HG03103 (cell line): ENCODE measurements around the gene TNFAIP8.

Source experiments
- ATAC-seq: cut with Tn5 transposase; IDR thresholded peaks from one replicate; pipeline ENCODE4 v1.9.1; 2021; ENCODE audit warnings: low read depth; ENCODE audit not compliant: unreplicated experiment

The TNFAIP8 gene

DNA sequence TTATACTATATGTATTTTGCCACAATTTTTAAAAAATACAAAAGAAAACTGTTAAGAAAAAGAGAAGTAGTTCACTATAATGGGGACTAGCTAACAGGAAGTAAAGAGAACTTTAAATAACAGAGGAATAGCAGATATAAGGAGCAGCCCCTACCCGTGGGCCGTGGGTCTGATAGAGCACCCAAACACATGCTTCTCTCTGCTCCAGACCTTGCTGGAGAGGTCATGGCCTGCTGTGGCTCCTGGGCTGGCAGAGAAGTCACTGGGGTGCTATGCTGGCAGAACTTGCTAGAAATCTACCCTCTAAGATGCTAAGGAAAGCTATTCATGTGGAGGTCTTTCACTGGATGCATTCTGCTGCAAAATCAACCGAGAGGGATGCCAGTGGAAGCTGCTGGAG, 10.0 kb upstream of the TNFAIP8 start:
- no peak for ATAC-seq

DNA sequence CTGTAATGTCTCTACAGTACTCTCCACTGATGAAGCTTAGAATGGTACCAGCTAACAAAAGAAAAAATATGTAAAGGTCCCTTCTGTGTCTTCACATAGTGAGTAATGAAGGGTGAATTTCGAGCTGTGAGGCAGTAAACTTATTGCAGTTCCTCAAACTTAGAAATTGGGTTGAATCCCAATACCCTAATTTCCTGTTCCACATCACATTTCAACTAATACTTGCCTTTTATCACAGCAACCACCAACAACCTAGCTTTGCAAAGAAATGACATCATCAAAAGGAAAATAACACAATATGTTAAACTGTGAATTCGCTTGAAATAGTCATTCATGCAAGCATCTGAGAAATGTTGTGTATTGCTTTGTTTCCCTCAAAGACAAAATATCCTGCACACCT, 9.4 kb upstream of the TNFAIP8 start:
- ATAC-seq: no peak

DNA sequence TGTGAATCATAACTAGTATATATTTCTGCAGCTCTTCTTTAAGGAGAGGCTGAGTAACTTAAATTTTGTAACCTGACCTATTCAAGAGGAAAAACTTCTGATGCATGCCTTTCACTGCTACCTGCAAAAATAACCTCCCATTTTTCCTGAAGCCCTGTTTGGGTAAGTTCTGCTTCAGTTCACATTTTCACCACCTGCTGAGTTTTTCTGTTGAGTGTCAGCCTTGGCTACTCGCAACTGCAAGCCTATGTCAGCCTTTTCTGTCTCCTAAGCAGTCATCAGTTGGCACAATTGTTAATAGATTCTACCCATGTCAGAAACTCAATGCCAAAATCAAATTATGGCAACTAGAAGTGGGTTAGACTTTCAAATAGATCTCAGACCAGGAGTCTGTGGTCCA, 8.2 kb upstream of the TNFAIP8 start:
- ATAC-seq: no peak

DNA sequence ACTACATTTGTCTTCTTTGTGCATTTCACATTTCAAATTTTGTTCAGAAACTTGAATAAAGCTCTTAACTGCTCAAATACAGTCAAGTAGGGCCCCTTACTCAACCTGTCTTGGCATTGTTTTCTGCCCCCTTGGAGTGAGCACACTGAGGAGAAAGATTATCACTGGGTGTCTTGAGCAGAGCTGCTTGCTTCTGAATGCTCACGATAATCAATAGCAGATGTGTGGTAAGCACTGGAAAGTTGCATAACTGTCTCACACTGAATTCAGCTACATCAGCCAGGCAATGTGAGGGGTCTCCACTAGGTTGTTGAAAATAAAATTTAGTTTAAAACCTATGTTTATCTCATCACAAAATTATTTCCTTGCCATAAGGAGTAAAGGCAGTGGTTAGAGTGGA, 7.8 kb upstream of the TNFAIP8 start:
- no peak for ATAC-seq

DNA sequence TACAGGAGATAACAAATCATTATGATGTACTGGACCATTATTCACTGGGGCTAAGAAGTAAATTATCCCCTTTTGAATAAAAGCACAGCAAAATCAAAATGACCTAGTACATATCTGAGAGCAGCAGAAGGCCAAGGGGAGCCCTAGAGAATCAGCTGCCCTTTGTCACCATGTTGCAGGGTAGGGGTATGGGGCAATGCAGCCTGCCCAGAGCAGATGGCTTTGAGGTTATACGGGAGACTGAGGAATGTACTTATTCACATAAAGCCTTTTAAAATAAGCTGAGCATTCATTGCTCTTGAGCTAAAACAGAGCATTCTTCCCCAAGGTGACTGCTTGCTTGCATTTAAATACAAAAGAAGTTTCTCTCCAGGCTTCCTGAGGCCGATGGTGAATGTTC, 2.6 kb upstream of the TNFAIP8 start:
- no peak for ATAC-seq

DNA sequence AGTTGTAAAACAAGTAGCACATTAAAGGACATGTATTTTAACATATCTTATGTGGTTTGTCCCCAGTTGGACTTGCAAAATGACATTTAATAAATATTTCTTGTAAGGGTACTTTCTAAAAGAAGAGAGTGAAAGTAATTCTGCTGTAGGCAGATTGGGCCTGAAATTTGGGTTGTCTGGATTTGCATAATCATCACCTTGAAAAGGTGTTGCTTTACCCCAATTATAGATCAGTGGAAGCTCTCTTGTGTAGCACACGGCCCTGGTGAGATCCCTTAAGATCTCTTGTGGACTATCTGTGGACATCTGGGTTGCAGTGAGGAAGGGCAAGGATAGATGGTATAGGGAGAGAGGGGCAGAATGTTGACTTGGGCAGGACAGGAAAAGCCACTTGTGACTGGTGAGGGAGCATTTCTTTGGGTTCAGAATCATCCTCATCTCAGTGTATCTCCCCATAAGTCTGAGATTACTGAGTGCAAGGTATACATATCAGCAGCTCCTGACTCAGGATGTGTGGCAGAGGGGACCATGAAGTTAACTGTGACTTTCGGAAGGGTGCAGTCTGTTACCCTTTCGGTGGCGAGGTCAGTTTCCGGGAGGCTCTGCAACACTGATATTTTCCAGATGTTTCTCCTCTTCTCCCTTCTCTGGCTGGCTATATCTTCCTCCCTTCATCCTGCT, 2.0 kb upstream of the TNFAIP8 start:
- peak; percentile 60 for ATAC-seq

DNA sequence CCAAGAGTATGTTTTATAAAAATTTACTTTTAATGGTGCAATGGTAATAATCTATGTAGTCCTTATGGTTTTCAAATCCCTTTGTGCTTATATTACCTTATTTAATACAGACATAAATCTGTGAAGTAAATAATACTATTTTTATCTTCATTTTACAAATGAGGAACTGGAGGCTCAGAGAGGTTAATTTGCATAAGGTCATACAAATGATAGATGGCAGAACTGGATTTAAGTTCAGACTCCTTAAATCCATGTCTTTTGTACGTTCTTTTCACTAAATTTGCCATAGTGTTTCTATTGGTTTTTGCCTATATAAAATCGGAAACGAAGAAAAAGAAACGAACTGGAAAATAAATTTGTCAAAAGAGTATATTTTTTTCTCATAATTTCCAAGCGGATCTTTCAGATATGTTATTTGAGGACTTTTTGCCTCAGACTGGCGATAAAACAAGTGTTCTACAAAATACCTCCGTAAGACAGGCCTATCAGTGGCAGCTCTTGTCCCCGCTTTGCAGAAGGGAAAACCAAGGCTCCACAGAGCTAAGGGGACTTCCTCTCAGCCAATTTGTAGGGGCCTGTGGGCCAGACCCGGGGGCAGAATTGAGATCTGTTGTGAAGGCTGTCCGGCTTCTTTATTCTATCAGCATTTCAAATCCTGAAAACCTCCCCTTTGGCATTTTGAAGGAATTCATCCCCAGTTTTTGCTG, 1.1 kb upstream of the TNFAIP8 start:
- ATAC-seq: no peak

DNA sequence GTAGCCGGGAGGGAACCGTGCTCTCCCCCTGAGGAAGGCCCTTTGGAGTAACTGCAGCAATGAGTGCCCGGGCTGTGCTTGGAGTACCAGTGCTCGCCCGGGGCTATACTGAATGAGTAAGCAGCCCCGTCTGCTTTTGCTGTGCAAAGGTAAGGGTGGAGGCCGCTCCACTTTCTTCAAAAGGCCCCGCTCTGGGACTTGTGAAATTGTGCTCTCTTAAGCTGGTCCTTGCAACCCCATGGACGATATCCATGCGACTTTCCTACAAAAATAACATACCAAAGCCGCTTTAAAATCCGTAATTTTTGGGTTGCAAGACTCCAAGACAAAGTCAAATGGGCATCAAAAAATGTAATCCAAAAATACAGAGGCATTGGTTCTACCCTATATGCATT, 578 bp upstream of the TNFAIP8 start:
- ATAC-seq: no peak

DNA sequence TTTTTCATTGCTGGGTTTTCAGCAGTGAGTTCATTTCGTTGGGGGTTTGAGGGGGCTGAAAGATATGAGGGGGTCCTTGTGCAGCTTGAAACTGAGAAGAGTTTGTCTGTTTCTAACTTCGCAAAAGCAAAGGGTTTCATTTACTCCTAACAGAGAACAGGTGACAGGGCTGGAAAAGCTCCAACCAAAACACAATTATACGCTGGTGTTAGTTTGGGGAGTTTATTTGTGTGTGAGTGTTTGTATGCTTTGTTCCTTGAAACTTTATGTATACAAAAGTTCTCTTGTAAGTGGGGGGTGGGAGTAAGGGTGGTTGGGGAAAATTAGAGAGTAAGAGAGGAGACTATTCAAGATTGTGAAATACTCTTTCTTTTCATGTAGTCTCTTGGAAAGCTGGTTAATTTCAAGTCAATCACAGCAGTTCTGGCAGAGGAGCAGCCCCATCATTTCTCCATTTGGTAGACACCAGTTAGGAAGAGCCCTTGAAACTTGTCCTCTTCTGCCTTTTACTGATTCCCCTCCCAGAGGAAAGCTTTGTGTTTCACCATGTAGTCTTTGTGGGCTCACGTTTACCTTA, 881 bp downstream of the TNFAIP8 start:
- ATAC-seq: no peak

DNA sequence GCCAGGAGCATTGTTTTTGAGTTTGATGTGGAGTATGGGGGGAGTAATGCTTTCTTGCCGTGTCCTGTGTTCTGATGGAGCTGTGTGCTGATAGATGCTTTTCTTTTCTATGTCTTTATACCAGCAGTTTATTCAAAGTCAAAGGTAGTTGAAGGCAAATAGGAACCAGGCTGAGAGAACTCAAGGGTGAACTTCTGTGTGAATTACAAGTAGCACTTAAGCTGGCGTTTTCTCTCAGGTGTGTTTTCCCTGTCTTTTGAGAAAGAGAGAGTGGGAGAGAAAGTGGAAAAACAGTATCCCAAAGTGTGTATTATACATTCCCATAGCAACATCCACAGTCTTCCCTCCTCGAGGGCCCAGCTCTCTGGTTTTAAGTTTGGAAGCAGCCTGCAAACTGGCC, 1.5 kb downstream of the TNFAIP8 start:
- no peak for ATAC-seq

DNA sequence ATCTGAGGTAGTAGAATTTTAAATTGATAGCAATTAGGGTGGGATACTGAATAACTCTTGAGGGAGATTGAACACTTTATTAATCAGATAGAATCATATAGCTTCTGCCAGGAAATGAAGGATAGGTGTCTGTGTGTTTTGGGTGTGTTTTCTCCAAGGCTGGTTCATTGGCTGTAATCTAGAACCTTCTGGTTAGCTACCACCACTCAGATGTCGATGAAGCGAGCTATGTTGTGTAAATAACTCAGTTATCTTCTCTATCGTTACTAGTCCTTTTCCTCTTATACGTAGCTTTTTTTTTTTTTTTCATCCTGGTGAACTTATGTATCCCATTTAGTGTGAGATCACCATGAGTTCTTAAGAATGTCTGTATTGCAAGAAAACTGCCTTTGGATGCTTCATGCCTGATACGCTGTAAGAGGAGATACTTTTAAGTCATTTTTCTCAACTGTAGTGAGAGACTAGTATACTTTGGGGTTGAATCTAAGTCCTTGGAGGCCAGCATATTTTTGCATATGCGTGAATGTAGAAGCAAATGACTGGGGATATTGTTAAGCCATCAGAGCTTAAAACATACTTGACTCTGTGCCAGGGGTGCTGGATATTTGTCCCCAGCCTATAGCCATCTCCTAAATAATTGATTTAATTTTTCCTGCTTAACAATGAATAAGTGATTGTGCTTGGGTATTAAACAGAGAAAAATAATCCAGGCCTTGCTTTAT, 2.1 kb downstream of the TNFAIP8 start:
- ATAC-seq: no peak

DNA sequence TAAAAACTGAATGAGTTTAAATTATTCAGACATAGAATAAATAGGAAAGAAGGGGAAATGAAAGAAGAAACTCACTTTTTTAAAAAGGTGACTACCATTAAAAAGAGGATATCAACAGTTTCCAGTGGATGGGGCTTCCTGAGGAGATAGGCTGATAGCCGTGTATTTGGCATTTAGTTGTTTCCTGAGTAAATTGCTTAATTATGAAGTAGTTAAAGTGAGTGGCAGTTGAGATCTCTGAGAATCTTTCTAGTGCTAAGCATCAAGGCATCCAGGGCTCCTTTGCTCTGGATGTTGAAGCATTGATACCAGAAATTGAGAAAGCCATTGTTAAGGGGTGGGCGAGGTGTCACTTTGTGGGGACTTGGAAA, 2.7 kb downstream of the TNFAIP8 start:
- no peak for ATAC-seq

DNA sequence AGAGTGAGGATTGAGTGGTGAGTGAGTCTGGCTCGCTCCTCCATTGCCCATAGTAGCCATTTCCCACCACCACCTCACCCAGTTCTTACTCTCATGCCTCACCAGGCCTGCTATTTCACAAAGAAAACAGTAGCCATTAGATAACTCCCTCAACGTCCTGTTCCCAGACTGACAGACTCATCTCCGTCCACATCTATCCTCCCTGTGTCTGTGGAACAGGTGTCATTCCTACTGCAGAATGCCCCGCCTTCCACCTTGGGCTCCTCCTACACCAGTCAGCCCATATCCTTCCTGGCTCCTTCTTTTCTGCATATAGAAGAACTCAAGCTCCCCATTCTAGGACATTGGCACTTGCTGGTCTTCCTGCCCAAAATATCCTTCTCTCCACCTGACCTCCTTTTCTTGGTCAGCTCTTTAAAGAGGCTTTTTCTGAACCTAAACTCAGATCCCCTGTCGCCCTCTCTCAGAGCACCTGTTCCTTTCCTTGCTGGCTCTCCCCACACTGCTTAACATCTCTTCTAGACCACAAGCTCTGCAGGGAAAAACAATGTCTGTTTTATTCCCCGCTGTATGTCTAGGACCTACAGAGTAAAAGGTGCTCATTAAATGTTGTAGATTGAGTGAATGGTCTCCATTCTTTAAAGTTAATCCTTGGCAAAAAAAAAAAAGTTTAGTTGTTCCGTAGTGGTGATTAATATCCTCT, 3.2 kb downstream of the TNFAIP8 start:
- ATAC-seq: no peak

DNA sequence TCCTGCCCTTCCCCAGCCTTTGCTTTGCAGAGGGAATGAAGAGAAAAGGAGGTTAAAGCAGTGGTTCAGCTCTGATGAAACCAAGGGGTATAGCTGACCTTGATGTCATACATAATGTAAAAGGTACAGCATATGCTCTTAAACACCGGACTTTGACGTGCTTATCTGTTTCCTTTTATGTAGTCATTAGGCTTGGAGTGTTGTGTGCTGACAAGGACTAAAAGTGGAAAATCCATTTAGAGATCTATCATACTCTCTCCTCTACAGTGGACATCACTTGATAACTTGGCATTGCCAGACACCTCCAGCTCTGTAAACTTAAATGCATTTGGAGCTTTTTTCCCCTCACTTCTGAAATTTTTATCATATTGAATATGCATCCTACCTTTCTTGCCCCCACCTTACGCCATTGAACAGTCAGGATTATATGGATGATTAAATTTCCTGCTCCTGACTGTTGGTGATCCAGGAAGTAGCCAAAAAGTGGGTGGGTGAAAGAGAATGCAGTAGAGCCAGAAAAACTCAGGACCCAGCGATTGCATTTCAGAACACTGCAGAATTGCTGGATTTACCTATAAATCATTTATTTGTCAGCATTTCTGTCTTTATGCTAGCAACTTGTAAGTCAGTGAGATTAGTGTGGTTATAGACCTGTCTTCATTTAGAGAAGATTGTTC, 4.1 kb downstream of the TNFAIP8 start:
- ATAC-seq: no peak

DNA sequence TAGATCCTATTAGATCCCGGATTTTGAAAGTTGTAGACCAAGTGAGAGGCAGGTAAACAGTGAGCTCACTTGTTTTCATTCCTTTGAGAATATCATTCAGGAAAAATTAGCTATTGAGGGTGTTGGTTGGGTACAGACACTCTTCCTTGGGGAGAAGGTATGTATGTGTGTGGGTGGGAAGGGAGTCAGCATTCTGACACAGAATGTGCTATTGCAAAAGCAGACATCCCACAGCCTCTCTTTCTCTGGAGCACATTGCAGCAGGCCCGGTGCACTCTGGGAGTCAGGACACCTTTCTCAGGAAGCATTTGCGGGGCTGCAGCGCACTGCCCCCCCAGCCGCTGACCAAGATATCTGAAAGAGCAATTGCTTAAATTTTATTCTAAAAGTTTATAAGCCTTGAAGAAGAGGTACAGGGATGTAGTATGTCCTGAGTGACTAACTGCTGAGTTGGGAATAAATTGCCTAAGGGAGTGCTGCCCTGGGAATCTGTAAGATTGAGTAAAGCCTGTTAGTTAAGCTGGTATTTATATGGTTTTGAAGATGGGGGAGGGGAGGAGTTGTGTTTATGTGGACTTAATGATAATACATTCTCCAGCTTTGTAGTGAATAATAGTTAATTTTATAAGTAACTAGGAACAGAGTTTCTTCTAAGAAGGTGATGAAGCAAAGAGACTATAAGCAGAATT, 5.2 kb downstream of the TNFAIP8 start:
- no peak for ATAC-seq

DNA sequence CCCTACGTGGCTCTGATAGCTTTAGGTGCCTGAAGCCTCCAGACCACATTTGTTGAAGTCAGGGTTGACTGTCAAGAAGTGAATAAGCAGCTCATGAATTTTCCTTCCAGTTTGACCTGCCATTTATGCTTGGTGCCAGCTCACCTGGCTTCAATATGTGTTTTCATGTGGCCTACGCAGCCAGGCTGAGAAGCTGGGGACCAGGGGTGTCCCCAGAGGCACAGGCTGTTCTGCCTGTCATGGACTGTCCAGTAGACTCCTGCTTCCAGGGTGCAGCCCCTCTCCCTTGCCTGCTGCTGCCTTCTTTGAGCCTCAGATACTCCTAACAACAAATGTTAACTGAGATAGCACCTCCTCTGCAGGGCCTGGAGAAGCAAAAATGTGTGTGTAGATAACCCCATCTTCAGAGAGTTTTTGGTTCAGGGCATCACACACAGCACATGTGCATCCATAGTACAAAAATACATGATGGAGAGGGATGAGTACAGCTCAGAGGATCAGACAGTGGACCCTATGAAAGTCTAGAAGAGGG, 5.8 kb downstream of the TNFAIP8 start:
- no peak for ATAC-seq

DNA sequence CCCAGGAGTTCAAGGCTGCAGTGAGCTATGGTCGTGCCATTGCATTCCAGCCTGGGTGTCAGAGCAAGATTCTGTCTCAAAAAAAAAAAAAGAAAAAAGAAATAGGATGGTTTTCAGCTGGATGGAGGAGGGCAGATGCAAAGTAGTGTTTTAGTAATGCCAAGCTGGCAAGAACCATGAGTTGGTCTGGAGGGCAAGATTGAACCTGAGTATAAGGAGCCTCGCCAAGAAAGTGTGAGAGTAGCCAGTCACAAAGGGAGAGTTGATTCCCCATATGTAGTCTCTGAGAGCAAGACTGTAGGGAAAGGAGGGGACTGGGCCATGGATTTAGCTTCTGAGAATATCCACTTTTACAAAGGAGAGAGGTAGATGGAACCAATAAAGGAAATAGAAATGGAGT, 6.9 kb downstream of the TNFAIP8 start:
- ATAC-seq: no peak

DNA sequence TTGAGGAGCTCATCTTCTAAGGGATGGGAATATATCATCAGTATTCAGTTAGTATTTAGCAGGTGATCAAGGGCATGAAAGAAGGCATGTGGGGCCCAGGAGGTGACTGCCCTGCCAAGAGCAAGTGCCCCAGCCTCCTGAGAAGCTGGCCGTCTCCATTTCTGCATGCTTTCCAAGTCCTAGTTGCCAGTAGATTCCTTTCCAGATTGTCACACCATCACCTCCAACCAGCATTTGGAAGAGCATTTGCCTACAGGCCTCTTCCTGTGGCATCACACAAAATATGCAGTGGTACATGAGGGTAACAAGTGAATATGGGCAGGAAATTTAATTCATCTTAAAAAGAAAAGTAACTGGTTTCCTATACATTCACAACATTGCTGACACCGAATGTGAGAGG, 7.5 kb downstream of the TNFAIP8 start:
- ATAC-seq: no peak

DNA sequence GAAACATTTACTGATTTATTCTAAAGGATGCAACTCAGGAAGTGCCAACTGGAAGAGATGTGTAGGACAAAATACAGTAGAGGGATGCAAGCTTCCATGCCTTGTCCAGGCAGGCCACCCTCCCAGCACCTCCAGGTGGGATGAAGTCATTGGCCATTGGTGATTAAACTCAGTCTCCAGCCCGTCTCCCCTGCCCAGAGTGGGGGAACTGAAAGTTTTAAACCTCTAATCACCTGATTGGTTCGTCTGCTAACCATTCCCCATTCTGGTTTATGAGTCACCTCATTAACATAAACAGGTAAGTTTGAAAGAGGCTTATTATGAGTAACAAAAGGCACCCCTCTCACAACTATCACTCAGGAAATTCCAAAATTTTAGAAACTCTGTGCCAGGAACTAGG, 8.1 kb downstream of the TNFAIP8 start:
- ATAC-seq: no peak
